DOHH2 (cell line): ENCODE measurements around the gene TCF12.

Experiments
- CTCF ChIP-seq: fragments of 200-600 bp; sonication (generic); IDR thresholded peaks from one replicate; pipeline ENCODE4 v1.5.1; 2014; ENCODE audit warnings: antibody characterized with exemption, mild to moderate bottlenecking, low read depth, low read length; ENCODE audit not compliant: poor library complexity, severe bottlenecking
- EZH2phosphoT487 ChIP-seq: fragments of 200-600 bp; sonication (generic); IDR thresholded peaks from 2 replicates; pipeline ENCODE4 v1.6.1; 2017; ENCODE audit warnings: borderline replicate concordance, mild to moderate bottlenecking, antibody characterized with exemption, low read length, moderate library complexity, mixed read lengths

- TF ChIP-seq CTCF (no peak), EZH2phosphoT487 (no peak)
These were observed 172.0 kb downstream of the TCF12 start for GRCh38 chr15:57090496-57090859.
